NCI-H1694 (cell line): ENCODE results near the gene JMJD1C.
"Not testable (repeated sequence)": the region's sequence is repeated elsewhere in the genome, so short reads cannot be mapped to it uniquely, and the experiment has no call there.

Experiments
- DNase-seq: peaks from one replicate; lab custom pipeline; 2025; lab: John Stamatoyannopoulos, UW

Gene JMJD1C

GRCh38 chr10:63260860-63261251, 204.9 kb downstream of the JMJD1C start:
- no peak for DNase-seq

DNA sequence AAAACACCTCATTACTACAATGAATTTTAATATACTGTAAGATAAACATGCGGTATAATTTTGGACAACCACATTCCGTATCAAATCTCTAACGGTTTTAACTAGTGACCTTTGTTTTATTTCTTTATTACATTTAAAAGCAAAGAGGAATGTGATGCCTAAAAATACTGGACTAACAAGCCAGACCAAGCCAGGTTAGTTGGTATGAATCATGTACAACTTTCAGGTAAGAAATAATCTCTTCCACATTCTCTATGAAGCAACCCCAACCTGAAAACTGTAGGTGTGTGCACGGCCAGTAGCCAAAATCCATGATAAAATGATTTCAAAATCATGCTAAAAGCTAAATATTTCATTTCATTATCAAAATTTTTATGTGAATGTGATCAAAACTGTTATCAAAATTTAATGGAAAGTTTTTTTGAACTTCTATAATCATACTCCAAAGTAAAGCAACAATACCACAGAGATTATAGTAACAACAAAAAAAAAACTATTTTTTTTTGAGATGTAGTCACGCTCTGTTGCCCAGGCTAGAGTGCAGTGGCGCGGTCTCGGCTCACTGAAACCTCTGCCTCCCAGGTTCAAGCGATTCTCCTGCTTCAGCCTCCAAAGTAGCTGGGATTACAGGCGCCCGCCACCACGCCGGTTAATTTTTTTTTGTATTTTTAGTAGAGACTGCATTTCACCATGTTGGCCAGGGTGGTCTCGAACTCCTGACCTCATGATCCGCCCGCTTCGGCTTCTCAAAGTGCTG, 205.5 kb downstream of the JMJD1C start:
- no peak for DNase-seq

- DNase-seq = no peak
Measured at GRCh38 chr10:63258920-63259678, 206.7 kb downstream of the JMJD1C start.

DNA sequence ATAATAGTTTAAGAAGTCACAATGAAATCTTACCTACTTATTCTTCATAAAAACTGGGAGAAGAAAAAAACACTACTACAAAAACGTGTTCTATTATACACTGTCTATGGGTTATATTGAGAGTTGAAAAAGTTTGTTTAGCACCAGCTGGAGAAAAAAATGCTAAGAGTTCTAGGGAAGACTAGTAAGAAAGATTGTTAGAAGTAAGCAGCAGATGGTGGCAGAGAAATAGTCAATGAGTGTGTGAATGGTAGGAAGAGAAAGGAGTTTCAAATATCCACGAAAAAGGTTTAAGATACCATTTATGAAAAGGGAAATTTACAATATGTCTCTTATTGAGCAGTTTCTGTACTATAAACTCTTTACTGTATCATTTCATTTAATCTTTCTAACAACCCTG, 208.0 kb downstream of the JMJD1C start:
- no peak for DNase-seq

DNA sequence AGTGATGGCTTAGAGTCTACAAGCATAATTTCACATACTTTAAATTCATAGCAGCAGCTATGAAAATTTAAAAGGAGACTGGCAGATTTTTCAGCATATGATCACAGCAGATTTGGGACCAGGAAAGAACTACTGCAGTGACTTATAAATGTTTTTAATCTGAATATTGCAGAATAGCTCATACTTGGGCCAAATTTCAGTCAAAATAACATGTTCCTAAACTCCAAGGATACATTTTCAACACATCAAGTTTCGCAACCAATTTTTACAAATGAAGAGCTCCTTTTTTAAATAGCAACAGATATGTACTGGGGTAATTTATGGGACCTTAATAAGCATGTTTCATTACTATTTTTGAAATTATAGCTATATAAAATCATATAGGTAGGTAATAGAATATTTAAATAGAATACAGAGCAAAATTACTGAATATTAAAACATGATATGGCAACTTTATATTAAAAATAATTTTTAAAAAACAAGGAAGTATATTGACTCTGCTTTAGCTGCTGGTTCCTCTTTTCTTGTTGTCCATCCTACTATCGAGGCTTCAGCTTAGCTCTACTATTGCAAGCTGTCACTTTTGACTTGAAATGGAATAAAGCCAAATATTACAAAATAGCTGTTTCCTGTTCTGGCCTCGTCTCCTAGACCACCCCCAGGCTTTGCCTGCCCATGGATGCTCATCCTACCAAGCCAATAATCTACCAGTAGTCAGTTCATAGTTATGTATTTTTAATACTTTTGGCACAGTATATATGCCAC, 209.6 kb downstream of the JMJD1C start:
- DNase-seq = no peak

DNA sequence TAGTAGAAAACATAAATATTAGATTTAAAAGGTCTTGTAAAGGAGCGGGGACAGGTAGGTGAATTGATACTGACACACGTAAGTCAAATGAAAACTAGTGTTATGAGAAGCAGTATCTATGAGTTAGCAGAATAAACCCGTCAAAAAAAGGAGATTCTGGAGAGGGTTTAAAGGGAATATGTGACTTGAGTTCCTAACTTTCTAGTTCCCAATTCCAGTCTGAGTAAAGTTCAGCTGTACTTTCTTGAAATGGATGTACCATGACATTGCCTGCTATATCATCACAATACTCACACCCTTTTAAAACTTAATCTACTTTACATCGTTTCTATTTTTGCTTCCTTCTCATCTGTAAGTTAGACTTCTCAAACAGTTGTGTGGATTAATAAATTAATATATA, 210.5 kb downstream of the JMJD1C start:
- no peak for DNase-seq

- no peak for DNase-seq
Measured at GRCh38 chr10:63253040-63253439, 212.7 kb downstream of the JMJD1C start.

DNA sequence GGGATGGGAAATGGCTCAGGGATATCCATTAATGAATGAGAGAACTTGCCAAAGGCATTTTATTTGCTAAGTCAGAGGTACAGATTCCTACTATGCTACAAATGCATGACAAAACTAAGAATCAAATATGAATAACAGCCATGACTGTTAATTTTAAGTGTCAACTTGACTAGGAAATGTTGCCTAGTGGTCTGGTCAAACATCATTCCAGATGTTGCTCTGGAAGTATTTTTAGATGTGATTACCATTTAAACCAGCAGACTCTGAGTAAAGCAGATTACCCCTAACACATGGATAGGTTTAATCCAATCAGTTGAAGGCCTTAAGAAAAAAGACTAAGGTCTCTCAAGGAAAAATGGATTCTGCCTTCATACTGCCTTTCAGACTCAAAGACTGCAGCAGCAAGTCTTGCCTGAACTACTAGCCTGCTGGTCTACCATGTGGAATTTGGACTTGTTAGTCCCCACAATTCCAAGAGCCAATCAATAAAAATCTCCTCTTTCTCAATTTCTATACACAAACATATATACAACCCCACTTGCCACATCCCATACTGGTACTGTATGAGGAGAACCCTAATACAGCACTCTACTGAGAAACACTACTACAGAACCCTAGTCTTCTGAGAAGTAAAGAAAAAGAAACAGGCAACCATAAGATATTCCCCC, 213.5 kb downstream of the JMJD1C start:
- no peak for DNase-seq

DNA sequence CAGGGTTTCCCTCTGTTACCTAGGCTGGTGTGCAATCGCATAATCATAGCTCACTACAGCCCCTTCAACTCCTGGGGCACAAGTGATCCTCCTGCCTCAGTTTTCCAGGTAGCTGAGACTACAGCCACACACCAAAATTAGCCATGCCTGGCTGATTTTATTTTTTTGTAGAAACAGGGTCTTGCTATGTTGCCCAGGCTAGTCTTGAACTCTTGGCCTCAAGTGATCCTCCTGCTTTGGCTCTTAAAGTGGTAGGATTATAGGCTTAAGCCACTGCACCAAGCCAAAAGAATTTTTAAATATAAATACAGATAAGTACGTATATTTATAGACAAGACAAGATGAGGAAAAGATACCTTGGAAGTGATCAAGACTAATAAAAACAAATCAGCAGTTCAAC, 215.7 kb downstream of the JMJD1C start:
- DNase-seq = no peak

DNA sequence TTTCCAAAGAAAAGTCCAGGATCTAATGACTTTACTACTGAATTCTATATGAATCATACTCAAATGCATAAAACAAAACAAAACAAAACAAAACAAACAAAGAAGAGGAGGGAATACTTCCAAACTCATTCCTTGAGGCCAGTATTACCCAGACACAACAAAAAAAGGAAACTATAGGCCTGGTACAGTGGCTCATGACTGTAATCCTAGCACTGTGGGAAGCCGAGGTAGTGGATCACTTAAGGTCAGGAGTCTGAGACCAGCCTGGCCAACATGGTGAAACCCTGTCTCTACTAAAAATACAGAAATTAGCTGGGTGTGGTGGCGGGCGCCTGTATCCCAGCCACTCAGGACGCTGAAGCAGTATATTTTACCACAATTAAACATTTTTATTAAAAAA, 218.0 kb downstream of the JMJD1C start:
- no peak for DNase-seq

GRCh38 chr10:63246356-63246755, 219.4 kb downstream of the JMJD1C start:
- no peak for DNase-seq

GRCh38 chr10:63241841-63242281, 223.9 kb downstream of the JMJD1C start:
- DNase-seq = no peak

DNA sequence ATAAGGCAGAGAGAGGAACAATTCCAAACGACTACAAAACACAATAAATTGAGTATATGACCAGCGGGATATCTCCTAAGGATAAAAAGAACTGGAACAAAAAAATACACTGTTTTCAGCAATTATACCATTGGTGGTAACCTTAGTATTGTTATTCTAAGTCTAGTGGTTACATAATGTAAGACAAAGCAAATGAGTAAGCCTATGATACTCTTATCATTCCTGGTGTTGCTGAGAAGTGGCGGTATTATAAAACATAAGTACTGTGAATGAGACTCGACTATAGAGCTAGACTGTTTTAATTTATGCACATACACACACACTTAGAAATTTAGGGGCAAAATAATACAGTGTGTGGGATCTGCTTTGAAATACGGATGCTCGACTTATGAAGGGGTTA, 225.0 kb downstream of the JMJD1C start:
- no peak for DNase-seq

- DNase-seq = no peak
Measured at GRCh38 chr10:63238501-63238900, 227.3 kb downstream of the JMJD1C start.

DNA sequence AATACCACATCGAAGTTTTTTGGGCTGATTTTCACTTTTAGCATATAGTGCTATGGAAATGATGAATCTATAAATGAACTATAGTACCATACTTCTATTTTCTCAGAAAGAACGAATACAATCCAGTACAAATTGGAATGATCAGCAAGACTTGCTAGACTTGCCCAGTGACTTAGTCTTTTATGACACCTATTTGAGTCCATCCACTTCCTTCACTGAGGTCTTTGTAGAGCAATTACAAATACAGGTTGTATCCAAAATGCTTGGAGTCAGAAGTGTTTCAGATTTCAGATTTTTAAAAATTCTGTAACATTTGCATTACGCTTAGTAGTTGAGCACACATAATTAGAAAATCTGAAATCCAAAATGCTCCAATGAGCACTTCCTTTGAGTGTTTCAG, 228.4 kb downstream of the JMJD1C start:
- no peak for DNase-seq

DNA sequence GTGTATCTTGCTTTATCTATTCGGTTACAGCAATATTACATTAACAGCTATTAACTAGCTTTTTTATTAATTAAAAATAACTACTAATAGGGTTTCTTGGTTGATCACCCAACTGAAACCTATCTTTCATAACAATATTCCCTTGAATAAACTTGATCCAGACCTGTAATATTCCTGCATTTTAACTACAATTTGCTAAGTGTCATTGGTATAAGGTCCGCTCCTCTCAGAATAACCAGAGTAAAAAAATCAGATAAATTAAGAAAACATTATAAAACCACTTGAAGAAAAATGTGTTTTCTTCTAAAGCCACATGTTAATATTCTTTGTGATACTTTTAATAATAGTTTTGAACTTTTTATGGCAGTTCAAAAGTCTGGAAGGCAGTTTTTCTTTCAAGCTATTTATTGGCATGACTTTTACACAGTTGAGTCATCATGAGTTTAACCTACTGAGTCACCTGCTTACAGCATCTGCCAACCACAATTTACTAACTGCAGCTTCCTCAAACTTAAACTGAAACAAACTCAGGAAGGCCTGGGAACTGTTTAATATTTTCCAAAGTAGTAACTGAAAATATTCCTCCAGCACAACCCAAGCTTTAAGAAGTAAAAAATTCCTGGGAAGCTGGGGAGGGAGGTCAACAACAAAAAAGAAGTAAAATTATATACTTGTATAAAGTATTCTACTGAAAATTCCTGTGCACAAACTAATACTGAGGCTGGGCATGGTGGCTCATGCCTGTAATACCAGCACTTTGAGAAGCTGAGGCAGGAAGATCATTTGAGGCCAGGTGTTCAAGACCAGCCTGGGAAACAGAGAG, 229.5 kb downstream of the JMJD1C start:
- DNase-seq = no peak

- not testable (repeated sequence) for DNase-seq
Measured at GRCh38 chr10:63235136-63235535, 230.6 kb downstream of the JMJD1C start.

DNA sequence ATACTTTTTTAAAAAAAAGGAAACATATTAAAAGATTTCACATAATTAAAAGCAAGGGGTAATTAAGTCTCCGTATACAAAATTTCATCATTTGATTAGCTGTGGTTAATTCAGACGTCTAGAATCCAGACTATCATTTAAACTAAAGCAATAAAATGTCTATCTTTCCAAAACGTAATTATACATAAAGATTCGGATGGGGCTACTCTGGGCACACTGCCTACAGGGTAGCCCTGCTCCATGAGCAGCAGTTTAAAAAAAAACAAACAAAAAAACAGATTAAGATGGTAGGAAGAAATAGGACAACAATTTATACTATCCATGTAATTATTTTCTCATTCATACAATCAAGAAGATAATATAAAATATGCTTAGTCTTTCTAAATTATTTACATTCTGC, 236.6 kb downstream of the JMJD1C start:
- no peak for DNase-seq

GRCh38 chr10:63228237-63228636, 237.5 kb downstream of the JMJD1C start:
- DNase-seq = no peak

GRCh38 chr10:63227207-63227895, 238.4 kb downstream of the JMJD1C start:
- no peak for DNase-seq

GRCh38 chr10:63224241-63224640, 241.5 kb downstream of the JMJD1C start:
- no peak for DNase-seq
